Common myeloid progenitor, CD34-positive (primary cell): ENCODE results near the gene RPL35.

Experiments used
- CTCF ChIA-PET: fragments of 350-600 bp; sonication (Branson Sonifier 250); formaldehyde crosslinking; loops from one replicate; lab custom pipeline; 2021; ENCODE audit warnings: antibody characterized with exemption; lab: Charles Lee
- POLR2A ChIA-PET: fragments of 350-600 bp; sonication (Branson Sonifier 250); formaldehyde crosslinking; loops from one replicate; lab custom pipeline; 2021; ENCODE audit warnings: antibody characterized with exemption; lab: Charles Lee
- DNase-seq, 3 donors: peaks; one replicate each; pipeline versions ENCODE4 v3.0.0 to v3.0.0-alpha.2; 2013
- H3K27ac ChIP-seq, 2 experiments: 1 replicate in 1 of 2; 2 replicates in 1 of 2; pipeline ENCODE4 v1.7.0; 2013; ENCODE audit warnings: inconsistent platforms in 2 of 2, low read length in 2 of 2, mild to moderate bottlenecking in 2 of 2, low read depth in 1 of 2, moderate library complexity in 1 of 2; ENCODE audit not compliant: severe bottlenecking in 2 of 2, insufficient read depth in 1 of 2, poor library complexity in 1 of 2
- H3K27me3 ChIP-seq, 5 experiments: replicated peaks in 2 of 5; 1 replicate in 3 of 5; 2 replicates in 2 of 5; pipeline versions ENCODE4 v1.6.1 to v1.7.0; 2013; ENCODE audit warnings: low read length in 4 of 5, mild to moderate bottlenecking in 2 of 5, moderate library complexity in 2 of 5, inconsistent platforms in 1 of 5; ENCODE audit not compliant: insufficient read depth in 5 of 5, control insufficient read depth in 4 of 5
- H3K36me3 ChIP-seq, 4 experiments: 1 replicate in 2 of 4; 2 replicates in 2 of 4; pipeline versions ENCODE4 v1.6.1 to v1.7.0; 2013; ENCODE audit warnings: low read length in 3 of 4, control low read depth in 1 of 4, mild to moderate bottlenecking in 1 of 4; ENCODE audit not compliant: control insufficient read depth in 4 of 4, insufficient read depth in 4 of 4
- H3K4me1 ChIP-seq, 4 experiments: 1 replicate in 3 of 4; 2 replicates in 1 of 4; pipeline versions ENCODE4 v1.6.1 to v1.7.1; 2013; ENCODE audit warnings: low read length in 3 of 4, mild to moderate bottlenecking in 3 of 4, control low read depth in 1 of 4, inconsistent platforms in 1 of 4, moderate library complexity in 1 of 4; ENCODE audit not compliant: control insufficient read depth in 4 of 4, insufficient read depth in 4 of 4; ENCODE audit errors: control extremely low read depth in 1 of 4
- H3K4me3 ChIP-seq, 7 experiments: 1 replicate in 4 of 7; 2 replicates in 3 of 7; pipeline versions ENCODE4 v1.5.1 to v1.7.0; 2013; ENCODE audit warnings: mild to moderate bottlenecking in 7 of 7, low read length in 6 of 7, moderate library complexity in 6 of 7, inconsistent platforms in 2 of 7, low read depth in 2 of 7, control low read depth in 1 of 7; ENCODE audit not compliant: insufficient read depth in 4 of 7, control insufficient read depth in 1 of 7; ENCODE audit errors: extremely low read depth in 1 of 7
- H3K9me3 ChIP-seq, 5 experiments: 1 replicate in 4 of 5; 2 replicates in 1 of 5; pipeline versions ENCODE4 v1.6.1 to v1.7.1; 2013; ENCODE audit warnings: low read length in 4 of 5, mild to moderate bottlenecking in 2 of 5, inconsistent platforms in 1 of 5, low read depth in 1 of 5, moderate library complexity in 1 of 5; ENCODE audit not compliant: control insufficient read depth in 4 of 5, insufficient read depth in 2 of 5; ENCODE audit errors: control extremely low read depth in 1 of 5
- WGBS: methylation state at CpG from one replicate; pipeline ENCODE4 v1.1.5; 2013; ENCODE audit not compliant: insufficient coverage; 5-methylcytosine and 5-hydroxymethylcytosine counted together

The RPL35 gene

GRCh38 chr9:124869986-124870560 is 8.3 kb upstream of the RPL35 start:
- Histone ChIP-seq H3K27ac (peak overlapping the region; percentile 95 to 98), H3K36me3 (peaks cover 3 to 36% (median 23%) of the 10 kb centered on the region in 4 experiments), H3K4me1 (peaks cover 9 to 38% (median 33%) of the 10 kb centered on the region in 4 experiments), H3K4me3 (peak overlapping the region; percentile 83 to 95 (median 92)), H3K9me3 (no peaks in the 10 kb centered on the region), H3K27me3 (no peaks in the 10 kb centered on the region)
- POLR2A ChIA-PET: interaction anchor here (0.5 kb wide), 1 partner anchor 80 kb away, joined by 3 read pairs; no protein-coding TSS in a partner anchor
- CTCF ChIA-PET: interaction anchor here (1.2 to 2.3 kb wide), 2 partner anchors 12 to 24 kb away, joined by 4 to 9 read pairs; no protein-coding TSS in a partner anchor
- DNase-seq: peak; percentile 53 to 84 (median 84)
- 0% methylated on average over 10 of the region's 12 CpGs for whole genome bisulfite sequencing

DNA sequence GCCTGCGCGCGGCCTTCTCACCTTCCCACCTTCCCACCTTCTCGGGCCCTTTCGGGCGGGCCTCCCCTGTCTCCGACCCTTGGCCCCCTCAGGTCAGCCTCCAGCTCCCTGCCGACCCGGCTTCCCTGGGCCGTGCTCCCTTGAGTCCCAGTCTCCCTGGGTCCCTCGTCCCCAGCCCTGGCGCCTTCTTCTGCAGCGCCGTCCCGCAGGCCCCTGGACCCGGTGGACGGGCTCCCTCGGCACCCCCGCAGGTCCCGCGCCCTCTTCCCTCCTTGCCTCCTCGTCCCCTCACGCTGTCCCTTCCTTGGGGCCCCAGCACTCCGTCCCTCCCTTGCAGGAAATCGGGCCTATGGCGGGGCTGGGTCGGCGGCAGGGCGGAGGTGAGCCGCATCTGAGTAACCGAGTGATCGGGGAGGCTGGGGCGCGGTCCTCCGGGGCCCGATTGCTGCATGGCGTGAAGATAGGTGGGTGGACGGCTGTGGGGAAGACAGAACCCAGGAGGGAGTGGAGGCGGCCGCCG is 7.8 kb upstream of the RPL35 start:
- no peak for DNase-seq
- WGBS: 0% methylated on average over 24 of the region's 41 CpGs
- Histone ChIP-seq H3K9me3 (no peaks in the 10 kb centered on the region), H3K27ac (peak overlapping the region; percentile 95 to 98), H3K27me3 (no peaks in the 10 kb centered on the region), H3K36me3 (peaks cover 3 to 31% (median 19%) of the 10 kb centered on the region in 4 experiments), H3K4me3 (peak overlapping the region; percentile 83 to 95 (median 92)), H3K4me1 (peaks cover 9 to 38% (median 33%) of the 10 kb centered on the region in 4 experiments)
- POLR2A ChIA-PET: interaction anchor here (0.6 kb wide), 1 partner anchor 95 kb away, joined by 3 read pairs; no protein-coding TSS in a partner anchor
- CTCF ChIA-PET: interaction anchor here (0.9 to 2.3 kb wide), 3 partner anchors 12 to 24 kb away, joined by 3 to 9 read pairs (median 4); partner anchors contain the start of gene WDR38

DNA sequence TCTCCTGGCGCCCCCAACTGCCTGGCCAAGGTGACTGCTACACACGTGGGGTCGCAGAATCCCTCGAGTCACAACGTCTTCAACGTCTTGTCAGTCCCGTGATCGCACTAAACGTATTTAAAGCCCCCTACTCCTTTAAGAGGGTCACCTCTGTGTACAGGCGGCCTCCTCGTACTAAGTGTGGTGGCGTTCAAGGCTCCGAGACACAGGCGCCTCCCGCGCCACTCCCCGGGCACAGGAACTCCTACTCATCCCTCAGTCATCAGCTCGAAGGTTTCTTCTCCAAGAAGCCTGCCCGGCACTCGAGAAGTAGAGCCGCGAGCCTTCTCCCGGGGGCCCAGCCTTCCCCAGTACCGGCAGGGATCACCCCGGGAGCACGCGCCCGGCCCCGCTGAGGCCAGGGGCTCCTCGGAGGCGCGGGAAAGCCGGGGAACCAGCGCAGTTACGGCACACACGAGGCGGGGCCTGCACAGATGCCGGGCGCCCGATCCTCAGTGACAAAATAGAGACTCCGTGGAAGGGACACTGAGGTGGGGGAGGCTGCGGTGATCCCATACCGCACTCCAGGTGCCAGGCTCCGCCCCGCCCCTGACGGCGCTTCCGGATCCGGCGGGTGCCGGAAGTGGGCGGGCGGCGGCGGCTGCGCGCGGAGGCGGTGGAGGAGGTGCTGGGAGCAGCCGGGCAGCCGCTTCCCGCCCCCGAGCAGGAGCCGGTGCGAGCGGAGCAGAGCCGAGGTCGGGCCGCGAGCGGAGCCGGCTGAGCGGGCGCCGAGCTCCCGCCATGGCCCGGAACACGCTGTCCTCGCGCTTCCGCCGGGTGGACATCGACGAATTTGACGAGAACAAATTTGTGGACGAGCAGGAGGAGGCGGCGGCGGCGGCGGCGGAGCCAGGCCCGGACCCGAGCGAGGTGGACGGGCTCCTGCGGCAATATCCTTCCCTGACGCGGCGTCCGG is 7.0 kb upstream of the RPL35 start:
- 0% methylated on average over 86 of the region's 101 CpGs for WGBS
- ChIA-PET CTCF (interaction anchor here (0.9 to 2.3 kb wide), 2 partner anchors 15 to 25 kb away, joined by 3 to 9 read pairs; partner anchors contain the start of gene WDR38), POLR2A (interaction anchor here (0.6 kb wide), 1 partner anchor 95 kb away, joined by 3 read pairs; no protein-coding TSS in a partner anchor)
- peak; percentile 90 to 96 (median 96) for DNase-seq
- peaks cover 9 to 38% (median 33%) of the 10 kb centered on the region in 4 experiments for H3K4me1 ChIP-seq
- peak overlapping the region; percentile 95 to 98 for H3K27ac ChIP-seq
- H3K4me3 ChIP-seq: peak overlapping the region; percentile 83 to 95 (median 92)
- no peaks in the 10 kb centered on the region for H3K27me3 ChIP-seq
- peaks cover 3 to 25% (median 13%) of the 10 kb centered on the region in 4 experiments for H3K36me3 ChIP-seq
- no peaks in the 10 kb centered on the region for H3K9me3 ChIP-seq

GRCh38 chr9:124863371-124863871 is 1.7 kb upstream of the RPL35 start:
- Histone ChIP-seq H3K4me3 (no peak overlapping the region), H3K27ac (no peak overlapping the region), H3K9me3 (no peaks in the 10 kb centered on the region), H3K4me1 (peaks cover 14 to 48% (median 37%) of the 10 kb centered on the region in 4 experiments), H3K27me3 (no peaks in the 10 kb centered on the region), H3K36me3 (peaks cover 7 to 29% (median 24%) of the 10 kb centered on the region in 4 experiments)
- DNase-seq: no peak
- ChIA-PET CTCF (interaction anchor here (1.0 to 21.5 kb wide), 6 partner anchors 14 to 231 kb away, joined by 3 to 547 read pairs (median 4); partner anchors contain the start of genes NR6A1 and OLFML2A), POLR2A (interaction anchor here (0.7 to 2.3 kb wide), 2 partner anchors 10 to 205 kb away, joined by 3 to 7 read pairs; partner anchors contain the start of gene WDR38)
- 80% methylated on average over 5 of the region's 7 CpGs for WGBS

DNA sequence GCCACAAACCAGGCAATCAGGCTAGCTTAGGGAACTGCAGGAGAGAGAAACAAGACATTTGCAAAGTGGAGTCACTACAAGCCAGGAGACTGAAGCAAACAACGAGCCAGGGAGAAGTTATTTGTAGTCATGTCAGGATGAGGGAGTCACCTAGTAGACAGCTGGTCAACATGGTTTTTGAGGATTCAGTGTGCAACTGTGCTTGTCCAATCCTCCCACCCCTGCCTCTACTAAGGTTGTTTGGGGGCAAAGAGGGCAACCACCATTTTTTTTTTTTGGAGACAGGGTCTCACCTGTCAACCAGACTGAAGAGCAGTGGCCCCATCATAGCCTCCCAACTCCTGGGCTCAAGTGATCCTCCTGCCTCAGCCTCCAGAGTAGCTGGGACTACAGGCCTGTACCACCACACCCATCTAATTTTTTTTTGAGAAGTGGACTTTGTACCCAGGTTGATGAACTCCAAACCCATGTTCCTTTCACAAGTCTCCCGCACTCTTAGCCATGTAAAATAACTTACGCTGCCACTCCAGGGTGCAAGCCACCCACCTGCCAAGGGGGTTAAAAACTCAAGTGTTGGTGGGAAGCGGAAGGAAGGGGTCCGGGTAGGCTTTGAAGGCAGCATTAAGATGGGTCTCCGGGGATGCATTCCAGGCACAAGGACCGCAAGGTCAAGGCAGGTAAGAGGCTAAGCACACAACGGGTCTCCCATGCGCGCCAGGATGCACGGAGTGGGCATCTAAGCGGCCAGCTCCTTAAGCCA is 995 bp downstream of the RPL35 start:
- Histone ChIP-seq H3K27ac (peak overlapping the region; percentile 91 to 96), H3K4me1 (peaks cover 11 to 35% (median 26%) of the 10 kb centered on the region in 4 experiments), H3K9me3 (no peaks in the 10 kb centered on the region), H3K27me3 (no peaks in the 10 kb centered on the region), H3K4me3 (peak overlapping the region; percentile 78 to 94 (median 84)), H3K36me3 (peaks cover 15 to 49% (median 41%) of the 10 kb centered on the region in 4 experiments)
- CTCF ChIA-PET: interaction anchor here (0.7 to 21.5 kb wide), 8 partner anchors 8 to 95 kb away, joined by 3 to 547 read pairs (median 4); partner anchors contain the start of genes NR6A1, OLFML2A and WDR38
- POLR2A ChIA-PET: interaction anchor here (0.6 to 2.3 kb wide), 3 partner anchors 7 to 89 kb away, joined by 4 to 8 read pairs (median 7); partner anchors contain the start of gene WDR38
- no peak for DNase-seq
- WGBS: 21% methylated on average over 10 of the region's 12 CpGs
